HG03520 (cell line): ENCODE measurements around the gene ABHD17A.
"Not testable (repeated sequence)": the region's sequence is repeated elsewhere in the genome, so short reads cannot be mapped to it uniquely, and the experiment has no call there.

Experiments
- ATAC-seq: cut with Tn5 transposase; IDR thresholded peaks from one replicate; pipeline ENCODE4 v1.9.1; 2021; ENCODE audit warnings: mild to moderate bottlenecking, moderate library complexity; ENCODE audit not compliant: unreplicated experiment

Gene ABHD17A

DNA sequence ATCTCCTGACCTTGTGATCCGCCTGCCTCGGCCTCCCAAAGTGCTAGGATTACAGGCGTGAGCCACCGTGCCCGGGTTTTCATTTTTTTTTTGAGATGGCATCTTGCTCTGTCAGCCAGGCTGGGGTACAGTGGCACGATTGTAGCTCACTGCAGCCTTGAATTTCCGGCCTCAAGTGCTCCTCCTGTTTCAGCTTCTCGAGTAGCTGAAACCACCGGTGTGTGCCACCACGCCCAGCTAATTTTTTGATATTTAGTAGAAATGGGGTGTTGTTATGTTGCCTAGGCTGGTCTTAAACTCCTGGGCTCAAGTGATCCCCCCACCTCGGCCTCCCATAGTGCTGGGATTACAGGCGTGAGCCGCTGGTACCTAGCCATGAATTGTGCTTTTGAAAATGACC is 25.8 kb upstream of the ABHD17A start:
- ATAC-seq: no peak

GRCh38 chr19:1910177-1910576 is 24.9 kb upstream of the ABHD17A start:
- ATAC-seq: no peak

DNA sequence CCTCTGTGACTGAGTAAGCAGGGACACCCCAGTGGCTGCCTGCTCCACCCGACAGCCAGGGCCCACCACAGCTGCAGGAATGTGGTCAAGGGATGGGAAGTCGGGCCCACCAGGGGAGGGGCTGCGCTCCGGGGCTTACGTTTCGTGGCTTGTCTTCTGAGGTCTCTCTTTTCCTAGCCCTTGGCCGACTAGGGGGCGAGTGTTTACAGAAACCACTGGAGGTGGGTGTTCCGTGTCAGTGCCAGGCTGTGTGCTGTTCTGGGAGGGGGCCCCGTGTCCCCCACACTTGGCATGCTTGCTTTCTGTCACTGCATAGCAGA is 24.4 kb upstream of the ABHD17A start:
- no peak for ATAC-seq

DNA sequence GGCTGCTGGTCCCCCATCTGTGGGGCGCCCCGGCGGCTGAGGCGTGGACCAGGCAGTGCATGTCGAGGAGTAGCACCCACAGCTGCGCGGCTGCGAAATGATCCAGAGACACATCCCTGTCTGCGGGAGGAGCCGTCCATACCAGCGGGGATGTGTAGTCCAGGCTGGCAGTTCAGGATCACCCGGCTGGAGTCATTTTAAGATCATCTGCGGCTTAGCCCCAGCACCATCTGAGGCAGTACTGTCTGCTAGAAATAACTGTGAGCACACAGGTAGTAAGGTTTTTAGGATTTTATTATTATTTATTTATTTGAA is 23.0 kb upstream of the ABHD17A start:
- no peak for ATAC-seq

DNA sequence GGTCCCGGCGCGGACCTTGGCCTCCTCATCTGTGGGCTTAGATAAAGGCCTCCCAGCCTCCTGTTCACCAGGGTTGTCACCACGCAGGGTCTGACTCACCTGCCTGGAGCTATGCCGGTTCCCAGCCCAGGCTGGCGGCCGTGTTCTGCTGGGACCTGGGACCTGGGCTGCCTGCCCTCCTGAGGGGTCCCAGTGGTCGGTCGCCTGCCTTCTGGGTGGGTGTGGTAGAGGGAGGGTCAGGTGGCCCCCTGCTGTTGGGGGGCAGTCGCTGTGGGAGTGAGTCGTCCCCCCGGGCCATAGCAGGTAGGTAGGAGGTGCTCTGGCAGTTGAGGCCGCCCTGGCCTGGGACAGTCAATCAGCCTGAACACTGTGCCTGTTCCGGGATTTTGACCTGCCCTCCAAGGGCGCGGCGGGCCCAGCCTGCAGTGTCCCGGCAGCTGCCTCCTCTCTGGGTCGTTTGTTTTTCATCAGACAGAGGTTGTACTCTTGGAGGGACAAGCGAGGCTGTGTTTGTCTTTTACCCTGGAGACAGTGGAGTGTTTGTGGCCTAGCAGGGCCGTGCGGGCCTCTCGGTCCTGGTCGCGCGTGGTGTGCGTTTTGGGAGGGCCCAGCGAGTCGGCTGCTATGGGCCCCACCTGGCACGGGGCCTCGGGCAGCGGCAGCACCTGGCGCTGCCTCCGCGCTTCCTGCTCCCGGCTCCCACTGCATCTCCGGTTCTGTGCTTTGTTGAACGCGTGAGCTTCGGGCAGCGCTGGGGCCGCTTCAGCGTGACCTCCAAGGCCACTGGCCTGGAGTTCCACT is 22.5 kb upstream of the ABHD17A start:
- no peak for ATAC-seq

- no peak for ATAC-seq
Observed at GRCh38 chr19:1906985-1907562, 21.8 kb upstream of the ABHD17A start.

DNA sequence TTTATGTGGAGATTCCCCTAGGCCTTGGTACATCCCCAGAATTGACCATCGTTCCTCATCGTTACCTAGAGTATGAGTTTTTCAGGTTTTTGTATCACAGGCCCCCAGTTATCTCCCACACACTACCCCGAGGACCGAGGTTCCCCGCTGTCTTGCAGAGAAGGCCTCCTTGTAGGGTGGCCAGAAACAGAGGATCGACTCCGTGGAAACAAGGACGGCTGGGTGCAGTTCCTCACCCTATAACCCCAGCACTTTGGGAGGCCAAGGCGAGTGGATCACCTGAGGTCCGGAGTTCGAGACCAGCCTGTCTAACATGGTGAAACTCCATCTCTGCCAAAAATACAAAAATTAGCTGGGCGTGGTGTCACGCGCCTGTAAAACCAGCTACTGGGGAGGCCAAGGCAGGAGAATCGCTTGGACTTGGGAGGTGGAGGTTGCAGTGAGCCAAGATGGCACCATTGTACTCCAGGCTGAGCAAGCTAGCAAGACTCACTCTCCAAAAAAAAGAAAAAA is 20.6 kb upstream of the ABHD17A start:
- no peak for ATAC-seq

DNA sequence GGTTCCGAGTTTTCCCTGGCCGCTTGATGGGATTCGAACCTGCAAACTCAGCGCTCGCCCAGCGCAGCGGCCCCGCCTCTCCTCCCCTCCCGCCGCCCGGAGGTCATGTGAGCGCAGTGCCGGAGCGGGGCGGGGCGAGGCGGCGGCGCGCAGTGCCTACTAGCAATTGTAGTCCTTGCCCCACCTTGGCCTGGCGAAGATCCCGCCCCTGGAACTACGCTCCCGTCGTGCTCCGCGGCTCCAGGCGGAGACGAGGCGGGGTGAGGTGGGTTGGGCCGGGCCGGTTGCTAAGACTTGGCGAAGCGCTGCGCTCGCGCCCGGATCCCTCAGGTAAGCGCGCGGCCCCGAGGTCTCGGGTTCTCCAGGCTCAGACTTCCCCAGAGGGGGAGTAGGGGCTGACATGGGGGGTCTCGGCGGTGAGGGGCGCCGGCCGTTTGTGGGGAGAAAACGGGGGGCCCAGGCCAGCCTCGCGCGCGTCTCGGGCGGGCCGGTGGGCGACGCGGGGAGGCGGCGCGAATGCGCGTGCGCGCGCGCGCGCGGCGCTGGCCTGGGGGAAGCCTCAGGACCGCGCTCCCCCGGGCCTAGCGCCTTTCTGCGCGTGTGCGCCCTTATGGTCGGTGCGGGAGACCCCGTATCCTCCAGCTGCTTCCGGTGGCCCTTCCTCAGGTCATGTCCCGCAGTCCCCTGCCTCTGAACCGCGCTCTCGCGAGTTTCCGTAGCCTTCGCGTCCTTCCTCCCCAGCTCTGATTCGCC is 20.0 kb upstream of the ABHD17A start, which contains the start of the genes ADAT3 and SCAMP4:
ADAT3 (plus strand) TSS at position 290 of the 753 bp plus-strand sequence. CDS start 6,649 bp downstream, outside the sequence.
SCAMP4 (plus strand) TSS at position 290 of the 753 bp plus-strand sequence. CDS start 9,621 bp downstream, outside the sequence.
- peak; percentile 79 for ATAC-seq

DNA sequence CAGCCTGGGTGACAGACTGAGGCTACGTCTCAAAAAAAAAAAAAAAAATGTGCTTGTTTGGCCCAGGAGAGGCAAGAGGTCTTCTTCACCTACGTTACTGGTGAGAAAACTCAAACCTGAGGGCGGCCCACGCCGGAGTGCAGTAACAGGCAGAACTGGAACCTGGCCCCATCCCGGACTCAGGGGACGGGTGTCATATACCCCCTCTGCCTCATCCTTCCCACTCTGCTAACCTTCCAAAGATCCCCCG is 19.5 kb upstream of the ABHD17A start:
- ATAC-seq: no peak

GRCh38 chr19:1902923-1903322 is 17.6 kb upstream of the ABHD17A start:
- ATAC-seq: no peak

- ATAC-seq: no peak
Observed at GRCh38 chr19:1901940-1902404, 16.7 kb upstream of the ABHD17A start.

DNA sequence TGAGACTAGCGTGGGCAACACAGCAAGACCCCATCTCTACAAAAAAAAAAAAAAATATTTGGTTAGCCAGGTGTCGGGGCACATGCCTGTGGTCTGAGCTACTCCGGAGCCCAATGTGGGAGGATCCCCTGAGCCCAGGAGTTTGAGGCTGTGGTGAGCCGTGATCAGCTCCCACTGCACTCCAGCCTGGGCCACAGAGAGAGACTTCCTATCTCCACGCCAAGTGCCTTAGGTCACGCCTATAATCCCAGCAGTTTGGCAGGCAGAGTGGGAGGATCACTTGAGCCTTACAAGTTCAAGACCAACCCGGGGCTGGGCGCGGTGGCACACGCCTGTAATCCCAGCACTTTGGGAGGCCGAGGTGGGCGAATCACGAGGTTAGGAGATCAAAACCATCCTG is 11.2 kb upstream of the ABHD17A start:
- ATAC-seq: no peak

DNA sequence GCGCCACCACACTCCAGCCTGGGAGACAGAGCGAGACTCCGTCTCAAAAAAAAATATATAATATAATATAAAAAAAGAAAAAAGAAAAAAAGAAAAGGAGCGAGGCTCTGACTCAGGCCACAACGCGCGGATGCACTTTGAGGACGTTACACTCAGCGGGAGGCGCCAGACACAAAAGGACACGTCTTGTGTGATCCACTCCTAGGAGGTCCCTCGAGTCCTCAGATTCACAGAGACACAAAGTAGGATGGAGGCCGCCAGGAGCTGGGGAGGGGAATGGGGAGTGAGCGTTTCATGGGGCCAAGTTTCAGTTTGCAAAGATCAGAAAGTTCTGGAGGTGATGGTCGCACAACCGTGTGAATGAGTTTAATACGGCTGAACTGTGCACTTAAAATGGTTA is 8.5 kb upstream of the ABHD17A start:
- no peak for ATAC-seq

GRCh38 chr19:1889907-1890306 is 4.6 kb upstream of the ABHD17A start:
- ATAC-seq: no peak

GRCh38 chr19:1888385-1888784 is 3.1 kb upstream of the ABHD17A start:
- ATAC-seq: no peak

DNA sequence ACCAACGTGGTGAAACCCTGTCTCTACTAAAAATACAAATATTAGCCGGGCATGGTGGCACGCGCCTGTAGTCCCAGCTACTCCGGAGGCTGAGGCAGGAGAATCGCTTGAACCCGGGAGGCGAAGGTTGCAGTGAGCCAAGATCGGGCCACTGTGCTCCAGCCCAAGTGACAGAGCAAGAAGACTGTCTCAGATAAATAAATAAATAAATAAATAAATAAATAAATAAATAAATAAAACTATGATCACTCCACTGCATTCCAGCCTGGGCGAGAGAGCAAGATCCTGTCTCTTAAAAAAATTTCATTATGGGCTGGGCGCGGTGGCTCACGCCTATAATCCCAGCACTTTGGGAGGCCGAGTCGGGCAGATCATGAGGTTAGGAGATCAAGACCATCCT is 1.1 kb upstream of the ABHD17A start:
- ATAC-seq: not testable (repeated sequence)

DNA sequence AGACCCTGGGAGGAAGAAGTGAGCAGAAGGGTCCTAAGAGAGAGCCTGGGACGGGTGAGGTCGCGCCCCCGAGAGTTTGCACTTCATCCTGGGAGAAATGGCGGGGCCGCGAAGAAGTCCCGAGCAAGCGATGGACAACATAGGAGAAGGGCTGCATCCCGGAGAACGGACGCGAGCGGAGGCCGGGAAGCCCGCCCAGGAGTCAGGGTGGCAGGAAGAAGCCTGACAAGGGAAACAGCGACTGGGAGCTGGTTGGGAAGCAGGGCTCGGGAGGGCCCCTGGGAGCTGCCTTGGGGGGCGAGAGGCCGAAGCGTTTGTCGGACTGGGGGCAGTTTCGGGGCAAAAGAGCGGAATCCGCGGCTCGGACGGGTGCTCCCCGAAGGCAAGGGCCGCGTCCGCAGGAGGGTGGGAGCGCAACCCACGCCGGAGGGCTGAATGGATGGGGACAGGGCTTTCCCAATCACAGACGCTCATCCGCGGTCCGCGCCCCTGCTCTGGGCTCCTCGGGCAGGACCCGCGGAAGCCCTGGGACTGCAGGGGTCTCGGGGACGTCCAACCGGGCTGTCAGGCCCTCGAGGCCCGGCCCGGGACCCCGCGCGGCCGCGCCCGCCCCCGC is 469 bp downstream of the ABHD17A start:
- ATAC-seq: peak; percentile 21

GRCh38 chr19:1884291-1884718 is 991 bp downstream of the ABHD17A start:
- no peak for ATAC-seq

- ATAC-seq: no peak
Observed at GRCh38 chr19:1883784-1884183, 1.5 kb downstream of the ABHD17A start.

DNA sequence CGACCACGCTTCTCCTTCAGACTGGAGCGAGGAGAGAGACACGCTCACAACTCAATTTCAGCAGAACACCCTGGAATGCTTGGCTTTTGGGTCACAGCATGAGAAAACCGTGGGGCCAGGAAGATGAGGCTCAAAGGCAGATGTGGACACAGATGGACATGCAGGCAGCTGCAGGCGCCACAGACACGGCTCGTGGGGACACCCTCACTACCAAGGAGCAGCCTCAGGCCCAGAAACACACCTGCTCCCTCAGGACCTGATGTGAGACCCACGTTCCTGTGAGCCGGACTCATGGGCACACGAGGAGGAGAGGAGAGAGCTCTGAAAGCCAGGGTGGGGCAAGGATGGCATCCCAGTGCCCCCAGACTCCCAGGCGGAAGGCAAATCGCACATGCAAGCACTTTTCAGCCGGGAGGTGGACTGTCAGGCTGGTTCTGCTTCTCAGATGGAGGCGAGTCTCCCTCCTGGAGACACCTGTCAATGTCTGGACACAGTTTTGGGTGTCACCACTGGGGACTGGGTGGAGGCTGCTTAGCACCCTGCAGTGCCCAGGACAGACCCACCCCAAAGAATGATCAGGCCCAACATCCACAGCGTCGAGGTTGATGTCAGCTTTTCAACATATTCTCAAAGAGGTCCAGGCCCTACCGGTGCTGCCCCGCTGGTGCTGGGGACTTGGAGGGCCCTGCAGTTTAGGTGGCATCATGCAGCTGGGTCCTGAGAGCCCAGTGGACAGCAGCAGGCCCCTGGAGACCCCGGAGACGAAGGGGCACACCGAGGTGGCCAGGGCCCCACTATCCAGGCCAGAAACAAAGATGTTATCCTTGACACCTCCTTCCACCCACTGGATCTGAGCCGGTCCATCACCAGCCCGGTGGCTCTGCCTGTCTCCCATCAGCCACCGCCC is 2.3 kb downstream of the ABHD17A start:
- ATAC-seq: no peak
